Gastroesophageal sphincter (tissue), 3 donors: ENCODE measurements around the gene ZNF468.
A peak's percentile ranks its signal among the peaks of the same experiment; 100 is the strongest.
"Not testable (repeated sequence)": the region's sequence is repeated elsewhere in the genome, so short reads cannot be mapped to it uniquely, and the experiment has no call there.

Experiments used
- EP300 ChIP-seq: sonication (generic); formaldehyde crosslinking; IDR thresholded peaks from one replicate; pipeline ENCODE4 v1.6.1; 2017; ENCODE audit warnings: antibody characterized with exemption, mild to moderate bottlenecking
- POLR2A ChIP-seq, 2 donors: fragments of 450-650 bp; IDR thresholded peaks; one replicate each; pipeline ENCODE4 v1.6.1; 2017; ENCODE audit warnings: antibody characterized with exemption in 2 of 2, mild to moderate bottlenecking in 2 of 2, moderate library complexity in 1 of 2
- POLR2AphosphoS5 ChIP-seq: sonication (generic); formaldehyde crosslinking; IDR thresholded peaks from one replicate; pipeline ENCODE4 v1.6.1; 2017; ENCODE audit warnings: antibody characterized with exemption
- TF ChIP-seq, protein P1 (sequence below), 4 experiments: fragments of 200-600 bp in 2 of 4; fragments of 450-650 bp in 2 of 4; sonication (generic) in 1 of 4; IDR thresholded peaks; one replicate each; pipeline ENCODE4 v1.5.1; 2017 to 2019; ENCODE audit warnings: antibody characterized with exemption in 4 of 4, mild to moderate bottlenecking in 2 of 4, moderate library complexity in 2 of 4

DNA sequence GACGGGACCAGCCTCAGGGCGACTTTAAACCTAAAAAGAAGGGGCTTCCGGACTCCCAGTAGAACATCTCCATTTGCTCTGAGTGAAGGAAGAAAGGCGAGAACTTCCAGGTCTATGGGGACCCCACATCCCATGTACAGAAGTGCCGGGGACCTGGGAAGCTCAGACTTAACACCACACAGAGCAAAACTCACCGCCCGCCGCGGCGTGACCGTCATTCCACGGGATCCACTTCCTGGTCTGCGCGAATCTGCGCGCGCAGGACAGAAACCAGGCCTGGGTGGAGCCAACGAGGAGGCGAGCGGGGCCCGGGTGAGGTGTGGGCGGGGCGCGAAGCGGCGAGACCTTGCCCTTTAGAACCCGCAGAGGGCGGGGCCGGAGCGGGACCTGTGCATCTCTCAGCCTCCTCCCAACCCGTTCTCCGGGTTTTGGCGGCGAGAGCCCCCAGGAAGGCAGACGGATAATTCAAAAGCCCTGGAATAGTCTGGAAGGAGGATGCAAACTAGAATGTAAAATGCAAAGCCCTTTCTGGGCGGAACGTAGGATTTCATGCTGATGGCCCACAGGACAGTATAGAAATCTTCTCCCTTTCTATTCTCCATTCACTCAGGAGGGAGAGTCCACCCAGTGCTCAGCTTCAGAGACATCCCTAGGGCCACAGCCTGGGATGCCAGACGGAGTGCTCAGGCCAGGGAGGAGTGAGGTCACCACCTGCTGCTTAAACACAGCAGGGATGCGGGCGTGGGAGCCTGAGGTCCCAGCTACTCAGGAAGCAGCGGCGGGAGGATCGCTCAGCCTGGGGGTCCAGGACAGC lies at the start of gene ZNF468:
- TF ChIP-seq POLR2A (IDR thresholded peaks at IDR 0.05) = peak; percentile 65 to 67
- TF ChIP-seq, protein P1, sequence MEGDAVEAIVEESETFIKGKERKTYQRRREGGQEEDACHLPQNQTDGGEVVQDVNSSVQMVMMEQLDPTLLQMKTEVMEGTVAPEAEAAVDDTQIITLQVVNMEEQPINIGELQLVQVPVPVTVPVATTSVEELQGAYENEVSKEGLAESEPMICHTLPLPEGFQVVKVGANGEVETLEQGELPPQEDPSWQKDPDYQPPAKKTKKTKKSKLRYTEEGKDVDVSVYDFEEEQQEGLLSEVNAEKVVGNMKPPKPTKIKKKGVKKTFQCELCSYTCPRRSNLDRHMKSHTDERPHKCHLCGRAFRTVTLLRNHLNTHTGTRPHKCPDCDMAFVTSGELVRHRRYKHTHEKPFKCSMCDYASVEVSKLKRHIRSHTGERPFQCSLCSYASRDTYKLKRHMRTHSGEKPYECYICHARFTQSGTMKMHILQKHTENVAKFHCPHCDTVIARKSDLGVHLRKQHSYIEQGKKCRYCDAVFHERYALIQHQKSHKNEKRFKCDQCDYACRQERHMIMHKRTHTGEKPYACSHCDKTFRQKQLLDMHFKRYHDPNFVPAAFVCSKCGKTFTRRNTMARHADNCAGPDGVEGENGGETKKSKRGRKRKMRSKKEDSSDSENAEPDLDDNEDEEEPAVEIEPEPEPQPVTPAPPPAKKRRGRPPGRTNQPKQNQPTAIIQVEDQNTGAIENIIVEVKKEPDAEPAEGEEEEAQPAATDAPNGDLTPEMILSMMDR (IDR thresholded peaks at IDR 0.05) = not testable (repeated sequence)
- not testable (repeated sequence) for TF ChIP-seq EP300
- TF ChIP-seq POLR2AphosphoS5 = peak; percentile 72
